K562 (cell line): ENCODE results near the gene ARSJ. TPM values are rescaled to one million over a fixed set of nuclear protein-coding genes. Genes with fewer than 3 reads are reported as not detected.

Experiments
- ATAC-seq: fragments of 200-7000 bp; cut with Tn5 transposase; 3 replicates; pipeline ENCODE4 v1.9.1; 2020; ENCODE audit warnings: moderate library complexity
- BruUV-seq: library from RNA; stranded (reverse); fragments of 400-500 nt; replicated peaks from 2 replicates; lab custom pipeline; 2021; lab: Mats Ljungman, UMichigan
- CTCF ChIA-PET: fragments of 300-600 bp; formaldehyde crosslinking; extraction: SDS; loops from one replicate; lab custom pipeline; 2021; ENCODE audit warnings: low intra/inter-chr PET ratio; lab: Yijun Ruan, JAX
- POLR2A ChIA-PET: fragments of 300-600, 350-650 bp; sonication (Branson Sonifier 250); formaldehyde crosslinking; extraction: SDS; loops from one replicate; lab custom pipeline; 2021; ENCODE audit warnings: antibody characterized with exemption, inconsistent platforms; lab: Yijun Ruan, JAX
- DNase-seq, 4 experiments: peaks; one replicate each; pipeline versions ENCODE4 v3.0.0 to v3.0.0-alpha.2; 2011 to 2018; ENCODE audit warnings: low spot score in 3 of 4, mixed read lengths in 3 of 4; ENCODE audit errors: extremely low read depth in 1 of 4
- FAIRE-seq: peaks from 2 replicates; lab custom pipeline; 2011; peaks lifted over from hg19 to GRCh38; lab: Jason Lieb, UNC
- H2AFZ ChIP-seq: 2 replicates; pipeline ENCODE4 v1.6.0; 2011; ENCODE audit warnings: low read depth, low read length, control low read depth, inconsistent platforms
- H3K27ac ChIP-seq: fragments of 200-600 bp; 3 replicates; pipeline ENCODE4 v1.8.0; 2011; ENCODE audit warnings: low read depth, mild to moderate bottlenecking, control low read depth, inconsistent platforms, low read length, moderate library complexity, mixed read lengths; ENCODE audit errors: extremely low read depth
- H3K27me3 ChIP-seq, 2 experiments: fragments of 300-600 bp in 1 of 2; 2 replicates in 1 of 2; 3 replicates in 1 of 2; pipeline versions ENCODE4 v1.6.0 to v1.8.0; 2011; ENCODE audit warnings: inconsistent platforms in 2 of 2, low read length in 2 of 2, mild to moderate bottlenecking in 1 of 2, mixed read lengths in 1 of 2, moderate library complexity in 1 of 2; ENCODE audit not compliant: control insufficient read depth in 2 of 2, insufficient read depth in 2 of 2
- H3K36me3 ChIP-seq: fragments of 300-600 bp; 3 replicates; pipeline ENCODE4 v1.8.0; 2011; ENCODE audit warnings: mild to moderate bottlenecking, low read length, inconsistent platforms; ENCODE audit not compliant: control insufficient read depth, insufficient read depth
- H3K4me1 ChIP-seq, 2 experiments: fragments of 200-600 bp in 1 of 2; replicated peaks in 1 of 2; 2 replicates in 1 of 2; 3 replicates in 1 of 2; pipeline versions ENCODE4 v1.5.1 to v1.8.0; 2011; ENCODE audit warnings: inconsistent platforms in 2 of 2, low read length in 2 of 2, mild to moderate bottlenecking in 1 of 2, mixed read lengths in 1 of 2, moderate library complexity in 1 of 2; ENCODE audit not compliant: control insufficient read depth in 2 of 2, insufficient read depth in 2 of 2
- H3K4me2 ChIP-seq: 2 replicates; pipeline ENCODE4 v1.6.1; 2011; ENCODE audit warnings: low read length, control low read depth, inconsistent platforms, mixed read lengths; ENCODE audit not compliant: insufficient read depth
- H3K4me3 ChIP-seq: fragments of 200-600 bp; sonication (generic), shearing (Covaris generic); 2 replicates; pipeline ENCODE4 v1.5.1; 2016; ENCODE audit warnings: control low read depth, inconsistent platforms
- H3K79me2 ChIP-seq: fragments of 200-600 bp; 3 replicates; pipeline ENCODE4 v1.8.0; 2011; ENCODE audit warnings: low read length, inconsistent platforms; ENCODE audit not compliant: control insufficient read depth, insufficient read depth
- H3K9ac ChIP-seq, 2 experiments: 2 replicates each; pipeline versions ENCODE4 v1.6.0 to v1.6.1; 2011; ENCODE audit warnings: low read depth in 2 of 2, low read length in 2 of 2, control low read depth in 1 of 2, inconsistent platforms in 1 of 2, mild to moderate bottlenecking in 1 of 2, mixed read lengths in 1 of 2; ENCODE audit not compliant: insufficient read depth in 1 of 2
- H3K9me1 ChIP-seq: one replicate; pipeline ENCODE4 v1.6.0; 2011; ENCODE audit warnings: inconsistent platforms, mild to moderate bottlenecking, low read length, moderate library complexity; ENCODE audit not compliant: control insufficient read depth, insufficient read depth
- H3K9me3 ChIP-seq: replicated peaks from 2 replicates; pipeline ENCODE4 v1.5.1; 2011; ENCODE audit warnings: low read depth, low read length, inconsistent platforms; ENCODE audit not compliant: control insufficient read depth, insufficient read depth
- H4K20me1 ChIP-seq: replicated peaks from 2 replicates; pipeline ENCODE4 v1.6.1; 2011; ENCODE audit warnings: low read length, inconsistent platforms, mixed read lengths; ENCODE audit not compliant: control insufficient read depth, insufficient read depth
- AFF4 ChIP-seq: sonication (generic); formaldehyde crosslinking; IDR thresholded peaks from 2 replicates; pipeline ENCODE4 v1.8.0; 2023; ENCODE audit warnings: mild to moderate bottlenecking, missing genetic modification reagents
- CAMTA2 ChIP-seq: fragments of 250-450 bp; sonication (Bioruptor Pico); conservative IDR thresholded peaks from 2 replicates; pipeline ENCODE4 v1.5.1; 2022
- CTBP1 ChIP-seq: fragments of 450-650 bp; IDR thresholded peaks from 2 replicates; pipeline ENCODE4 v1.6.1; 2016; ENCODE audit warnings: borderline replicate concordance
- E2F4 ChIP-seq: sonication (generic); formaldehyde crosslinking; IDR thresholded peaks from 2 replicates; pipeline ENCODE4 v1.8.0; 2022; ENCODE audit warnings: mild to moderate bottlenecking, low read depth, missing genetic modification reagents
- HES1 ChIP-seq: fragments of 450-650 bp; IDR thresholded peaks from 2 replicates; pipeline ENCODE4 v1.6.1; 2016; ENCODE audit warnings: low read depth, mild to moderate bottlenecking, moderate library complexity
- KAT8 ChIP-seq: fragments of 450-650 bp; IDR thresholded peaks from 2 replicates; pipeline ENCODE4 v1.6.1; 2016; ENCODE audit warnings: low read depth, mild to moderate bottlenecking
- KLF6 ChIP-seq: fragments of 250-450 bp; sonication (Bioruptor Pico); IDR thresholded peaks from 2 replicates; pipeline ENCODE4 v1.4.0; 2020; ENCODE audit warnings: mild to moderate bottlenecking, moderate library complexity, borderline replicate concordance
- MAFF ChIP-seq: IDR thresholded peaks from 2 replicates; pipeline ENCODE4 v1.6.1; 2012; ENCODE audit warnings: low read length, improper control_type of control experiment
- NCOA4 ChIP-seq: fragments of 450-650 bp; IDR thresholded peaks from 2 replicates; pipeline ENCODE4 v1.6.1; 2018; ENCODE audit warnings: mild to moderate bottlenecking; ENCODE audit not compliant: partially characterized antibody
- RNF2 ChIP-seq: sonication (generic); IDR thresholded peaks from 2 replicates; pipeline ENCODE4 v1.6.1; 2016
- SPI1 ChIP-seq: IDR thresholded peaks from 2 replicates; pipeline ENCODE4 v1.6.1; 2011; ENCODE audit warnings: low read depth, low read length, control low read depth, borderline replicate concordance
- SRSF9 ChIP-seq: fragments of 200-400 bp; formaldehyde crosslinking; IDR thresholded peaks from 2 replicates; pipeline ENCODE4 v1.6.1; 2017; ENCODE audit warnings: low read depth, low read length, borderline replicate concordance
- ZC3H11A ChIP-seq: IDR thresholded peaks from 2 replicates; pipeline ENCODE4 v1.6.1; 2012; ENCODE audit warnings: low read depth, low read length, improper control_type of control experiment
- ZNF165 ChIP-seq: fragments of 250-450 bp; sonication (Bioruptor Pico); IDR thresholded peaks from 2 replicates; pipeline ENCODE4 v1.4.0; 2020; ENCODE audit warnings: borderline replicate concordance
- ZNF277 ChIP-seq: fragments of 250-450 bp; sonication (Bioruptor Pico); IDR thresholded peaks from 2 replicates; pipeline ENCODE4 v1.8.0; 2022; ENCODE audit warnings: inconsistent platforms, mild to moderate bottlenecking, moderate library complexity, borderline replicate concordance
- ZNF347 ChIP-seq: fragments of 450-650 bp; formaldehyde crosslinking; IDR thresholded peaks from 2 replicates; pipeline ENCODE4 v1.4.0; 2020; ENCODE audit warnings: low read depth, mild to moderate bottlenecking, moderate library complexity
- ZNF561 ChIP-seq: fragments of 450-650 bp; formaldehyde crosslinking; conservative IDR thresholded peaks from 2 replicates; pipeline ENCODE4 v1.4.0; 2020; ENCODE audit warnings: mild to moderate bottlenecking, moderate library complexity
- WGBS: fragments of 100-300 bp; shearing (Covaris generic); methylation state at CpG from one replicate; pipeline ENCODE4 v1.1.6; 2016; ENCODE audit warnings: low coverage, mixed read lengths; ENCODE audit not compliant: insufficient coverage; ENCODE audit errors: missing lambda C conversion rate; 5-methylcytosine and 5-hydroxymethylcytosine counted together
- in situ Hi-C: fragments of 300-500 bp; cut with MboI; formaldehyde crosslinking; loops from 4 replicates; pipeline ENCODE4 v1.15.0; 2018; ENCODE audit warnings: inconsistent platforms, mixed read lengths
- intact Hi-C: fragments of 100-400 bp; cut with micrococcal nuclease; formaldehyde crosslinking; loops from 2 replicates; pipeline ENCODE4 v1.14.2; 2022
- polyA plus RNA-seq, 8 experiments: library from polyadenylated mRNA; depleted of rRNA in 4 of 8; stranded (reverse) in 5 of 8; unstranded in 3 of 8; fragments of >200 nt; fragmentation: Nextera tagmentation in 2 of 8; fragmentation: Illumina TruSeq in 1 of 8; extraction: Ambion mirVana in 2 of 8; extraction: Trizol in 1 of 8; gene quantifications; 2 replicates each; pipeline versions ENCODE4 v1.2.1 to v1.2.3, GENCODE V29; 2011 to 2014; ENCODE audit warnings: inconsistent platforms in 1 of 8, missing spikeins in 1 of 8
- total RNA-seq, 7 experiments: library from RNA; depleted of rRNA in 6 of 7; stranded (reverse); fragments of >200 nt in 6 of 7; fragmentation: Illumina TruSeq in 2 of 7; extraction: Trizol in 2 of 7; gene quantifications; 2 replicates each; pipeline versions ENCODE4 v1.2.1 to v1.2.3, GENCODE V29; 2011 to 2021; ENCODE audit warnings: low replicate concordance in 1 of 7

ARSJ gene
- total and polyA plus RNA-seq, 9 of the 15 experiments (the other 6 are each of a cell fraction or from before 2014, with no cell fraction given) = not detected

- H4K20me1 ChIP-seq = no peaks in the 10 kb centered on the region
- no peaks in the 10 kb centered on the region for H3K36me3 ChIP-seq
- in situ Hi-C loops = no loop called here
- H3K4me1 ChIP-seq = no peaks in the 10 kb centered on the region
- no TSS peak for BruUV-seq
- H3K27me3 ChIP-seq = no peaks in the 10 kb centered on the region
- CTCF ChIA-PET = no interaction called here
- FAIRE-seq = no peak
- no peak for ATAC-seq
- H3K9me1 ChIP-seq = no peaks in the 10 kb centered on the region
- H2AFZ ChIP-seq = no peak overlapping the region
- no peak overlapping the region for H3K4me2 ChIP-seq
- H3K4me3 ChIP-seq = no peak overlapping the region
- no peak overlapping the region for H3K9ac ChIP-seq
- 0% methylated on average over 1 of the region's 1 CpG for WGBS
- DNase-seq = no peak
- intact Hi-C loops = no loop called here
- no peaks in the 10 kb centered on the region for H3K79me2 ChIP-seq
- H3K9me3 ChIP-seq = no peaks in the 10 kb centered on the region
- POLR2A ChIA-PET = no interaction called here
- H3K27ac ChIP-seq = no peak overlapping the region
- TF ChIP-seq E2F4 (CRISPR knock-in tag) = no peak
- TF ChIP-seq ZNF277 (CRISPR knock-in tag) = no peak
- TF ChIP-seq HES1 = no peak
- no peak for TF ChIP-seq ZNF165 (CRISPR knock-in tag)
- TF ChIP-seq NCOA4 = no peak
- TF ChIP-seq AFF4 (CRISPR knock-in tag) = no peak
- no peak for TF ChIP-seq CAMTA2 (CRISPR knock-in tag)
- no peak for TF ChIP-seq ZC3H11A
- TF ChIP-seq ZNF347 (CRISPR knock-in tag) = no peak
- no peak for TF ChIP-seq KLF6 (CRISPR knock-in tag)
- no peak for TF ChIP-seq KAT8
- TF ChIP-seq SRSF9 = no peak
- TF ChIP-seq RNF2 = no peak
- TF ChIP-seq ZNF561 = no peak
- no peak for TF ChIP-seq CTBP1
- no peak for TF ChIP-seq SPI1
- no peak for TF ChIP-seq MAFF
Measured at GRCh38 chr4:113941836-113942235, 37.6 kb downstream of the ARSJ start.
